GM12878 (cell line): ENCODE measurements around the gene RECQL5. TPM values are rescaled to one million over a fixed set of nuclear protein-coding genes. Genes with fewer than 3 reads are reported as not detected.

Experiments
- ATAC-seq: fragments of 200-7000 bp; cut with Tn5 transposase; 3 replicates; pipeline ENCODE4 v1.9.1; 2020; ENCODE audit warnings: mild to moderate bottlenecking, moderate library complexity
- BruUV-seq: library from RNA; stranded (reverse); fragments of 400-500 nt; replicated peaks from 2 replicates; lab custom pipeline; 2021; lab: Mats Ljungman, UMichigan
- CTCF ChIA-PET: fragments of 300-600 bp; sonication (Branson Sonifier 250); formaldehyde crosslinking; extraction: SDS; loops from one replicate; lab custom pipeline; 2021; ENCODE audit warnings: inconsistent platforms; lab: Yijun Ruan, JAX
- POLR2A ChIA-PET: fragments of 350-600 bp; formaldehyde crosslinking; extraction: SDS; loops from one replicate; lab custom pipeline; 2021; ENCODE audit warnings: inconsistent platforms; lab: Charles Lee
- RAD21 ChIA-PET: fragments of 300-600 bp; sonication (Branson Sonifier 250); formaldehyde crosslinking; loops from one replicate; lab custom pipeline; 2023; ENCODE audit warnings: antibody characterized with exemption; ENCODE audit not compliant: unreplicated experiment; lab: Charles Lee
- SMC1A ChIA-PET: fragments of 300-600 bp; sonication (Branson Sonifier 250); formaldehyde crosslinking; loops from one replicate; lab custom pipeline; 2023; ENCODE audit not compliant: unreplicated experiment, uncharacterized antibody; lab: Charles Lee
- DNase-seq: peaks from one replicate; pipeline ENCODE4 v3.0.0-alpha.2; 2011; ENCODE audit warnings: low read depth, low spot score
- FAIRE-seq: peaks from 3 replicates; lab custom pipeline; 2011; peaks lifted over from hg19 to GRCh38; lab: Jason Lieb, UNC
- H2AFZ ChIP-seq: 2 replicates; pipeline ENCODE4 v1.6.0; 2011; ENCODE audit warnings: low read depth, low read length, control low read depth; ENCODE audit not compliant: control insufficient read depth
- H3K27ac ChIP-seq: 2 replicates; pipeline ENCODE4 v1.5.1; 2011; ENCODE audit warnings: control low read depth; ENCODE audit not compliant: control insufficient read depth, insufficient read depth
- H3K27me3 ChIP-seq, 2 experiments: replicated peaks in 1 of 2; 2 replicates each; pipeline versions ENCODE4 v1.6.0 to v1.6.1; 2011; ENCODE audit warnings: low read length in 1 of 2; ENCODE audit not compliant: control insufficient read depth in 2 of 2, insufficient read depth in 2 of 2
- H3K36me3 ChIP-seq, 2 experiments: 2 replicates each; pipeline ENCODE4 v1.5.1; 2011; ENCODE audit warnings: low read length in 1 of 2; ENCODE audit not compliant: control insufficient read depth in 2 of 2, insufficient read depth in 2 of 2
- H3K4me1 ChIP-seq: 2 replicates; pipeline ENCODE4 v1.6.1; 2011; ENCODE audit warnings: mild to moderate bottlenecking, low read length, moderate library complexity, mixed read lengths; ENCODE audit not compliant: control insufficient read depth, insufficient read depth
- H3K4me2 ChIP-seq: 2 replicates; pipeline ENCODE4 v1.6.0; 2011; ENCODE audit warnings: control low read depth; ENCODE audit not compliant: control insufficient read depth, insufficient read depth
- H3K4me3 ChIP-seq: fragments of 200-600 bp; sonication (generic); 2 replicates; pipeline ENCODE4 v1.5.1; 2016
- H3K79me2 ChIP-seq: 2 replicates; pipeline ENCODE4 v1.6.0; 2011; ENCODE audit warnings: low read length; ENCODE audit not compliant: control insufficient read depth, insufficient read depth
- H3K9ac ChIP-seq: 2 replicates; pipeline ENCODE4 v1.8.0; 2011; ENCODE audit warnings: low read length, control low read depth, mixed read lengths; ENCODE audit not compliant: control insufficient read depth, insufficient read depth
- H3K9me3 ChIP-seq: replicated peaks from 3 replicates; pipeline ENCODE4 v1.5.1; 2011; ENCODE audit warnings: mild to moderate bottlenecking, low read length; ENCODE audit not compliant: control insufficient read depth, insufficient read depth
- H4K20me1 ChIP-seq: 2 replicates; pipeline ENCODE4 v1.6.0; 2011; ENCODE audit not compliant: control insufficient read depth, insufficient read depth
- ASH2L ChIP-seq: fragments of 300-600, 200-600 bp; sonication (generic); IDR thresholded peaks from 2 replicates; pipeline ENCODE4 v1.6.1; 2017; ENCODE audit warnings: low read depth, mild to moderate bottlenecking, borderline replicate concordance
- CTCF ChIP-seq, 3 experiments: IDR thresholded peaks in 2 of 3; conservative IDR thresholded peaks in 1 of 3; 2 replicates each; pipeline ENCODE4 v1.5.1; 2011; ENCODE audit warnings: low read depth in 3 of 3, low read length in 3 of 3, mild to moderate bottlenecking in 3 of 3, control low read depth in 2 of 3, moderate library complexity in 2 of 3, inconsistent platforms in 1 of 3, mixed read lengths in 1 of 3; ENCODE audit not compliant: control insufficient read depth in 2 of 3, insufficient read depth in 1 of 3; ENCODE audit errors: extremely low read depth in 1 of 3
- IKZF1 ChIP-seq: fragments of 450-650 bp; conservative IDR thresholded peaks from 2 replicates; pipeline ENCODE4 v1.6.1; 2017; ENCODE audit warnings: antibody characterized with exemption, mild to moderate bottlenecking
- KAT2A ChIP-seq: conservative IDR thresholded peaks from 2 replicates; pipeline ENCODE4 v1.6.1; 2011; ENCODE audit warnings: low read depth, low read length; ENCODE audit not compliant: control insufficient read depth
- MXI1 ChIP-seq: fragments of 150-350 bp; IDR thresholded peaks from 2 replicates; pipeline ENCODE4 v1.6.1; 2011; ENCODE audit warnings: low read depth, mild to moderate bottlenecking, inconsistent platforms, low read length, improper control_type of control experiment
- PAX8 ChIP-seq: fragments of 450-650 bp; IDR thresholded peaks from 2 replicates; pipeline ENCODE4 v1.6.1; 2017; ENCODE audit warnings: mild to moderate bottlenecking, moderate library complexity
- RB1 ChIP-seq: fragments of 450-650 bp; formaldehyde crosslinking; IDR thresholded peaks from 2 replicates; pipeline ENCODE4 v1.6.1; 2017; ENCODE audit warnings: mild to moderate bottlenecking, borderline replicate concordance
- RBBP5 ChIP-seq: fragments of 200-600 bp; sonication (generic); conservative IDR thresholded peaks from 2 replicates; pipeline ENCODE4 v1.6.1; 2016
- SIN3A ChIP-seq: IDR thresholded peaks from 2 replicates; pipeline ENCODE4 v1.6.1; 2012; ENCODE audit warnings: low read depth, low read length, improper control_type of control experiment
- SMC3 ChIP-seq: IDR thresholded peaks from 2 replicates; pipeline ENCODE4 v1.6.1; 2011; ENCODE audit warnings: low read length, improper control_type of control experiment, borderline replicate concordance
- ZBTB4 ChIP-seq: fragments of 450-650 bp; formaldehyde crosslinking; IDR thresholded peaks from 2 replicates; pipeline ENCODE4 v1.4.0; 2022; ENCODE audit warnings: mild to moderate bottlenecking, moderate library complexity
- WGBS: methylation state at CpG from one replicate; pipeline ENCODE4 v1.1.6; 2016; ENCODE audit warnings: low lambda C conversion rate; ENCODE audit not compliant: insufficient replicate concordance, insufficient coverage; ENCODE audit errors: missing lambda C conversion rate; 5-methylcytosine and 5-hydroxymethylcytosine counted together
- in situ Hi-C: fragments of 300-500 bp; cut with MboI; formaldehyde crosslinking; loops from 9 replicates; pipeline ENCODE4 v1.14.3; 2018; ENCODE audit warnings: mixed read lengths
- intact Hi-C: fragments of 100-400 bp; cut with micrococcal nuclease; formaldehyde crosslinking; loops from one replicate; pipeline ENCODE4 v1.14.2; 2022; ENCODE audit not compliant: unreplicated experiment
- polyA plus RNA-seq, 11 experiments: library from polyadenylated mRNA; depleted of rRNA in 4 of 11; unstranded in 6 of 11; stranded (reverse) in 5 of 11; fragments of >200 nt; fragmentation: Nextera tagmentation in 4 of 11; fragmentation: Illumina TruSeq in 1 of 11; extraction: Ambion mirVana in 4 of 11; extraction: Trizol in 1 of 11; gene quantifications; 1 replicate in 1 of 11; 2 replicates in 10 of 11; pipeline versions ENCODE4 v1.2.1 to v1.2.3, GENCODE V29; 2011 to 2016; ENCODE audit warnings: inconsistent platforms in 2 of 11, missing spikeins in 2 of 11, low read depth in 1 of 11
- total RNA-seq, 4 experiments: library from RNA; depleted of rRNA in 3 of 4; stranded (reverse); fragments of >200 nt in 3 of 4; fragmentation: Illumina TruSeq in 1 of 4; extraction: Trizol in 1 of 4; gene quantifications; 2 replicates each; pipeline versions ENCODE4 v1.2.1 to v1.2.3, GENCODE V29; 2013 to 2021
- TF ChIP-seq, protein P1 (sequence below): fragments of 450-650 bp; IDR thresholded peaks from 2 replicates; pipeline ENCODE4 v1.6.1; 2017; ENCODE audit warnings: antibody characterized with exemption, mild to moderate bottlenecking, moderate library complexity

RECQL5 gene
- total and polyA plus RNA-seq, 10 of the 15 experiments (the other 5 are each of a cell fraction or from before 2014, with no cell fraction given): 3.6 to 30.6 (median 20.1) TPM

DNA sequence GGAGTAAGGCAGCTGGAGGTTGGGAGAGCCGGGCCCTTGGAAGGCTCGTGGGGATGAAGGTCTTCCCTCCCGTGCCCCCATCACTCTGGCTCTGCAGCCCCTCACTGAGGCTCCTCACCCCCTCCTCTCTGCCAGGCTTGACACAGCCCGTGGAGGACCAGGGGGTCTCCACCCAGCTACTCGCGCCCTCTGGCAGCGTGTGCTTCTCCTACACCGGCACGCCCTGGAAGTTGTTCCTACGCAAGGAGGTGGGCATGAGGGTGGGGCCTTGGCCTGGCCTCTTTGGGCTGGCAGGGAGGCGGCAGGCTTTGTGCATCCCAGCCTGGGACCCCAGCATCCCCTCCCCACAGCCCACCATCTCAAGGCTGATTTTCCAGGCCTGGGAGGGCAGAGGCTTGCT lies 49.3 kb downstream of the RECQL5 start (continued):
- TF ChIP-seq, protein P1, sequence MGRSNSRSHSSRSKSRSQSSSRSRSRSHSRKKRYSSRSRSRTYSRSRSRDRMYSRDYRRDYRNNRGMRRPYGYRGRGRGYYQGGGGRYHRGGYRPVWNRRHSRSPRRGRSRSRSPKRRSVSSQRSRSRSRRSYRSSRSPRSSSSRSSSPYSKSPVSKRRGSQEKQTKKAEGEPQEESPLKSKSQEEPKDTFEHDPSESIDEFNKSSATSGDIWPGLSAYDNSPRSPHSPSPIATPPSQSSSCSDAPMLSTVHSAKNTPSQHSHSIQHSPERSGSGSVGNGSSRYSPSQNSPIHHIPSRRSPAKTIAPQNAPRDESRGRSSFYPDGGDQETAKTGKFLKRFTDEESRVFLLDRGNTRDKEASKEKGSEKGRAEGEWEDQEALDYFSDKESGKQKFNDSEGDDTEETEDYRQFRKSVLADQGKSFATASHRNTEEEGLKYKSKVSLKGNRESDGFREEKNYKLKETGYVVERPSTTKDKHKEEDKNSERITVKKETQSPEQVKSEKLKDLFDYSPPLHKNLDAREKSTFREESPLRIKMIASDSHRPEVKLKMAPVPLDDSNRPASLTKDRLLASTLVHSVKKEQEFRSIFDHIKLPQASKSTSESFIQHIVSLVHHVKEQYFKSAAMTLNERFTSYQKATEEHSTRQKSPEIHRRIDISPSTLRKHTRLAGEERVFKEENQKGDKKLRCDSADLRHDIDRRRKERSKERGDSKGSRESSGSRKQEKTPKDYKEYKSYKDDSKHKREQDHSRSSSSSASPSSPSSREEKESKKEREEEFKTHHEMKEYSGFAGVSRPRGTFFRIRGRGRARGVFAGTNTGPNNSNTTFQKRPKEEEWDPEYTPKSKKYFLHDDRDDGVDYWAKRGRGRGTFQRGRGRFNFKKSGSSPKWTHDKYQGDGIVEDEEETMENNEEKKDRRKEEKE: no peak
- no peak for TF ChIP-seq MXI1
- no peak for TF ChIP-seq RBBP5
- no peak for TF ChIP-seq ASH2L
- TF ChIP-seq CTCF (IDR thresholded peaks at IDR 0.05 in 2 of 3, conservative IDR thresholded peaks at IDR 0.05 in 1 of 3; ENCODE audit: control insufficient read depth in 2 of 3, extremely low read depth in 1 of 3, insufficient read depth in 1 of 3, low read depth in 3 of 3, low read length in 3 of 3): no peak
- no peak for TF ChIP-seq PAX8
- no peak for TF ChIP-seq SIN3A

- Histone ChIP-seq H3K4me2 (no peak overlapping the region), H3K4me3 (no peak overlapping the region), H2AFZ (no peak overlapping the region), H3K79me2 (no peaks in the 10 kb centered on the region), H3K4me1 (no peaks in the 10 kb centered on the region), H3K9me3 (no peaks in the 10 kb centered on the region), H3K36me3 (no peaks in the 10 kb centered on the region), H3K9ac (no peak overlapping the region), H4K20me1 (no peaks in the 10 kb centered on the region), H3K27ac (no peak overlapping the region), H3K27me3 (no peaks in the 10 kb centered on the region)
- ChIA-PET SMC1A (no interaction called here), CTCF (interaction anchor here (1.0 to 2.2 kb wide), 5 partner anchors 13 to 132 kb away, joined by 3 to 11 read pairs (median 10); partner anchors contain the start of gene SMIM5), POLR2A (no interaction called here), RAD21 (no interaction called here)
- intact Hi-C loops (no loop called here), in situ Hi-C loops (no loop called here)
- WGBS: 60% methylated on average over 16 of the region's 16 CpGs
- DNase-seq: no peak
- FAIRE-seq: no peak
- no TSS peak for BruUV-seq
- no peak for ATAC-seq
- TF ChIP-seq KAT2A: no peak
- TF ChIP-seq SMC3: no peak
- no peak for TF ChIP-seq RB1
- TF ChIP-seq ZBTB4 (CRISPR knock-in tag): no peak
- TF ChIP-seq IKZF1: no peak
Observed at GRCh38 chr17:75617218-75617617, 49.7 kb downstream of the RECQL5 start.
